ENCODE results near the gene CCDC127. TPM values are rescaled to one million over a fixed set of nuclear protein-coding genes. Genes with fewer than 3 reads are reported as not detected.

Gene CCDC127
- total RNA-seq, 1 donor from 2014 or later, result 2.9 TPM

DNA sequence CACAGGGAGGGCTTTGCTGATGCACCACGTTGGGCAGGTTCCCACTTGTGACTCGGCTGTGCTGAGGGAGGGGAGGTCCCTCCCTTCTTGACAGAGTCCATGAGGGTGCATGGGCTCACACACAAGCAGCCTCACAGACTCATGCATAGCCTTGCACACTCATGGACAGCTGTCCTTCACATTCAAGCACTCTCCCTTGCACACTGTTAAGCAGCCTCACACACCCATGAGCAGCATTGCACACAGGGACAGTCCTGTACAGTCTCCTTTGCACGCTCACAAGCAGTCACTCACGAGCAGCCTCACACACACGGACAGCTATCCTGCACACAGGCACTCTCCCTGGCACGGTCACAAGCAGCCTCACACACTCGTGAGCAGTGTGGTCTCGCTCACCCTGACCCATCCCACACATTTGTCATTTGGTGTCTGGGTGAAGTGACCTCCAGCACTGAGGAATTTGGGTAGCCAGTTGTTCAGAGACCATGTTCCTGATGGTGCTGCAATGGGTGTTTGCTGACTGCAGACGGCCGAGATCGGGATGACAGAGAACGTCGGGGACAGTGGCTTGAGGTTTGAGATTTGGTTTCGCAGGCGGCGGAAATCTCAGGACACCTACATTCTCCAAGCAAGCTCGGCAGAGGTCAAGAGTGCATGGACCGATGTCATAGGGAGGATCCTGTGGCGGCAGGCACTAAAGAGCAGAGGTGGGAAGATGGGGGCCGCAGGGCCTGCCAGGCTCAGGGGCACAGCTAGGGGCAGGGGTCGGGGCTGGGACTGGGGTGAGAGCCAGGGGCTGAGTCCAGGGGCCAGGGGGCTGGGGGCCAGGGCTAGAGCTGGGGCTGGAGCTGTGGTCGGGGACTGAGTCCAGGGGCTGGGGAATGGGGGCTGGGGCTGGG, 44.3 kb downstream of the CCDC127 start:
- peak; percentile 84 for FAIRE-seq
- H3K4me3 ChIP-seq (ENCODE audit: low read depth, low read length), result no peak overlapping the region
- DNase-seq (ENCODE audit: low read depth), result no peak
- TF ChIP-seq, protein P1, sequence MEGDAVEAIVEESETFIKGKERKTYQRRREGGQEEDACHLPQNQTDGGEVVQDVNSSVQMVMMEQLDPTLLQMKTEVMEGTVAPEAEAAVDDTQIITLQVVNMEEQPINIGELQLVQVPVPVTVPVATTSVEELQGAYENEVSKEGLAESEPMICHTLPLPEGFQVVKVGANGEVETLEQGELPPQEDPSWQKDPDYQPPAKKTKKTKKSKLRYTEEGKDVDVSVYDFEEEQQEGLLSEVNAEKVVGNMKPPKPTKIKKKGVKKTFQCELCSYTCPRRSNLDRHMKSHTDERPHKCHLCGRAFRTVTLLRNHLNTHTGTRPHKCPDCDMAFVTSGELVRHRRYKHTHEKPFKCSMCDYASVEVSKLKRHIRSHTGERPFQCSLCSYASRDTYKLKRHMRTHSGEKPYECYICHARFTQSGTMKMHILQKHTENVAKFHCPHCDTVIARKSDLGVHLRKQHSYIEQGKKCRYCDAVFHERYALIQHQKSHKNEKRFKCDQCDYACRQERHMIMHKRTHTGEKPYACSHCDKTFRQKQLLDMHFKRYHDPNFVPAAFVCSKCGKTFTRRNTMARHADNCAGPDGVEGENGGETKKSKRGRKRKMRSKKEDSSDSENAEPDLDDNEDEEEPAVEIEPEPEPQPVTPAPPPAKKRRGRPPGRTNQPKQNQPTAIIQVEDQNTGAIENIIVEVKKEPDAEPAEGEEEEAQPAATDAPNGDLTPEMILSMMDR (IDR thresholded peaks at IDR 0.05; ENCODE audit: insufficient read depth, low read length, severe bottlenecking), result no peak
- H3K27me3 ChIP-seq (ENCODE audit: control insufficient read depth, insufficient read depth, low read length), result no peaks in the 10 kb centered on the region
- no peaks in the 10 kb centered on the region for H3K36me3 ChIP-seq (ENCODE audit: control insufficient read depth, insufficient read depth, low read length)

DNA sequence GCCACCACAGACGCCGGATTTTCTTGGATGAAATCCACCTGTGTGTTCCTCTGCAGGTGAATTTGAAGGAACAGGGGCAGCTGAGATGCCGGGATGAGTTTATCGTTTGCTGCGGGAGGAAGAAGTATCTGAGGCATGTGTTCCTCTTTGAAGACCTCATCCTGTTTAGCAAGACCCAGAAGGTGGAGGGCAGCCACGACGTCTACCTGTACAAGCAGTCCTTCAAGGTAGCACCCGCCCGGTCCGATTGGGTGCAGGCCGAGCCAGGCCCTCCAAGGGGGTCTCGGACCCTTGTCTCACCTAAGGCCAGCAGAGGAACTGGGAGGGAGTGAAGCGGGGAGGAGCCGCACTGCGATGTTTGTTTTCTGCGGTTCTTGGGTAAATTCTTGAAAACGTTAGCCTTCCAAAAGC, 45.1 kb downstream of the CCDC127 start:
- Histone ChIP-seq H3K36me3 (ENCODE audit: control insufficient read depth, insufficient read depth, low read length) (no peaks in the 10 kb centered on the region), H3K4me3 (ENCODE audit: low read depth, low read length) (no peak overlapping the region), H3K27me3 (ENCODE audit: control insufficient read depth, insufficient read depth, low read length) (no peaks in the 10 kb centered on the region)
- no peak for DNase-seq (ENCODE audit: low read depth)
- TF ChIP-seq, protein P1 (IDR thresholded peaks at IDR 0.05; ENCODE audit: insufficient read depth, low read length, severe bottlenecking), result no peak
- no peak for FAIRE-seq

DNA sequence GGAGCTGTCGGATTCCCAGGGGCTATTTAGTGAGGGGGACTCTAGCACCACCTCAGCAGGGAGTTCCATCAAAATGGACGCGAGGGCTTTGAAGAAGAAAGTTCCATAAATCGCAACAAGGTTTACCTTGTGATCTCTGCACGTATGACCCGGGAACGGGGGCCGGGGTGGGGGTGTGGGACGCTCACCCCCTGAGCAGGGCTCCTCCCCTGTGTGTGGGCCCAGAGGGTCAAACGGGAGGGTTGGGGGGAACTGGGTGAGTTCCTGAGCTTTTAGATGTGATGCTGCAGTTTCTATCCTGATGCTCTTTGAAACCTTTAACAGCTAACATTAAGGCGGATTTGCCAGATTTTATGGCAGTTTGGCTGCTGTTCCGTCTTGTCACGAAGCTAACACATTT, 45.5 kb downstream of the CCDC127 start:
- no peak overlapping the region for H3K4me3 ChIP-seq (ENCODE audit: low read depth, low read length)
- no peak for FAIRE-seq
- H3K27me3 ChIP-seq (ENCODE audit: control insufficient read depth, insufficient read depth, low read length), result no peaks in the 10 kb centered on the region
- DNase-seq (ENCODE audit: low read depth), result no peak
- H3K36me3 ChIP-seq (ENCODE audit: control insufficient read depth, insufficient read depth, low read length), result no peaks in the 10 kb centered on the region
- TF ChIP-seq, protein P1 (IDR thresholded peaks at IDR 0.05; ENCODE audit: insufficient read depth, low read length, severe bottlenecking), result no peak

DNA sequence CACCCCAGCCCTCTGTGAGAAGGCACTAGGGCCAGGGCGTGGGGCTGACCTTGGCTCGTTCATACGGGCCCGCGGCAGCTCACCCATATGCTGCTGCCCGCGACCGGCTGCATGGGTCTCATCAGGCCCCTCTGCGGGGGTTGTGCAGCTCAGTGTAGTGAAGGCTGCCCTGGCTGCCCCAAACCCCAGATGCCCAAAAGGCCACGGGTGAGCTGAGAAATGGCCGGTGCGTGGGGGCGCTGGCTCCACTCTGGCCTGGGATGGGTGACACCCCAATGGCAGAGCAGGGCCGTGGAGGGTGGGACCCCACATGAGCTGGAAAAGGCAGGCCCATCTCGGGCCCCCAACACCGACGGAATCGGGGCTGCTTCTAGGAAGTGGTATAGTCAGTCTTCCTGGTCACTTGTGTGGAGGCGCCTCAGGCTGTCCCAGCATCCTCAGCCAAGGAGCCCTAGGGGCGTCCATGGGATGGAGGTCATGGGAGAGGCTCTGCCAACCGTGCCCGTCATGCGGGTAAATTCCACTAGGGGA, 46.1 kb downstream of the CCDC127 start:
- Histone ChIP-seq H3K4me3 (ENCODE audit: low read depth, low read length) (no peak overlapping the region), H3K36me3 (ENCODE audit: control insufficient read depth, insufficient read depth, low read length) (no peaks in the 10 kb centered on the region), H3K27me3 (ENCODE audit: control insufficient read depth, insufficient read depth, low read length) (no peaks in the 10 kb centered on the region)
- no peak for DNase-seq (ENCODE audit: low read depth)
- no peak for FAIRE-seq
- TF ChIP-seq, protein P1 (IDR thresholded peaks at IDR 0.05; ENCODE audit: insufficient read depth, low read length, severe bottlenecking), result no peak

DNA sequence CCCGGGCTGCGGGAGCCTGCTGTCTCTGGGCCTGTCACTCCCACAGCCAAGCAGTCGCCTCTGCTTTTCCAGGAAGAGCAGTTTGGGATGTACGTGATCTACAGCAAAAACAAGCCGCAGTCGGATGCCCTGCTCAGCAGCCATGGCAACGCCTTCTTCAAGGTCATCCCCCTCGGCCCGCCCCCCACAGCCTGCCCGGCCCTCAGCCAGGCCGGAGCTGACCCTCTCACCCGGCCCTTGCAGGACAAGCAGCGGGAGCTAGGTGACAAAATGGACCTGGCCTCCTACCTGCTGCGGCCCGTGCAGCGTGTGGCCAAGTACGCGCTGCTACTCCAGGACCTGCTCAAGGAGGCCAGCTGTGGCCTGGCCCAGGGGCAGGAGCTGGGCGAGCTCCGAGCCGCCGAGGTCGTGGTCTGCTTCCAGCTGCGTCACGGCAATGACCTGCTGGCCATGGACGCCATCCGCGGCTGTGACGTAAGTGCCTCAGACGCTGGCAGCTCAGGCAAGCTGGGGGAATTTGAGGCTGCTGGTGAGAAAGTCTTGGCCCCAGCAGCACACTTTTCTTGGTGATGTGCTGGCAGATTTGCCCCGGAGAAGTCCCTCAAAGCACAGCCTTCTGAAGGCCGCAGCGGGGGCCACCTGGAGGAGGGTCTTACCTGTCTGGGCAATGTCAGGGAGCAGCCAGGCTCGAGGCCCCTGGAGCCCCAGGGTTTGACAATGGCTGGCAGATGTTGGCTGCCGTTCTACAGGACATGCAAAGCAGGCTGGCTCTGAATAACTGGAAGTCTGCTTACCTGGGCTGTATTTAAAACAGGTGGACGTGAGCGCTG, 46.8 kb downstream of the CCDC127 start:
- Histone ChIP-seq H3K4me3 (ENCODE audit: low read depth, low read length) (no peak overlapping the region), H3K27me3 (ENCODE audit: control insufficient read depth, insufficient read depth, low read length) (no peaks in the 10 kb centered on the region), H3K36me3 (ENCODE audit: control insufficient read depth, insufficient read depth, low read length) (no peaks in the 10 kb centered on the region)
- TF ChIP-seq, protein P1 (IDR thresholded peaks at IDR 0.05; ENCODE audit: insufficient read depth, low read length, severe bottlenecking), result no peak
- DNase-seq (ENCODE audit: low read depth), result no peak
- no peak for FAIRE-seq
